ENCODE measurements around the gene BEND7. TPM values are rescaled to one million over a fixed set of nuclear protein-coding genes. Genes with fewer than 3 reads are reported as not detected.

BEND7 gene
- total and polyA plus RNA-seq, 2 of the 13 experiments (the other 11 are each of a cell fraction or from before 2014, with no cell fraction given): 14.1 to 17.1 TPM

DNA sequence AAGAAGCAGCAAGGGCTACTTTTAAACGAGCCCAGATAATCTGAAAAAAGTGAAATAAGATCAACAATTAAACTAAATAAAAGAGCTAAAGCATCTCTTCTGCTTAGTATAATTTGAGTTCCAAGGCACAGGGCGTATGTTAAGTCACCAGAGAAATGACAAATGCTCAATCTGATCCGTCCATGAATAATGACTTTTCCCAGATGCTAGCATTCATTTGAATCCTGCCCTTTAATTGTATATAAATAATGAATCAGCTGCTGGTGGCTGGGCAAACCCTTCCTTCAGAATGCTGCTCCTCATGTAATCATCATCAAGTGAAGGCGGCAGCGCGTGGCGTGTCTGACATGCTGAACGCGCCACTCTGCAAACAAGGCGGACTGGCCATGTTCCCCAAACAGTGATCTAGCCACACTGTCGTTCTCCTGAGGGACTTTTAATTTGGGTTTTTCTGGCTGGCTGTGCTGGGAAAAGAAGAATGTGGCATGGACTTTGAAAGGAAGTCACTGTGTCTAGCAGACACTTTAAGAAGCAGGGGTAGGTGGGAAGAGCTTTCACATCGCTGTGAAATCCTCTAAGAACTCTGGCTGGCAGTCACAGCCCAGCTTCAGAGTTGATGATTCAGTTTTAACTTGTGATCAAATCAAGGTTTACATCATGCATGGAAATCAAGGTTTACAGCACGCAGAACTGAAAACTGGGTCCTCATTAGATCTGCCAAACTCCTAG is 70.7 kb downstream of the BEND7 start (continued):
- TF ChIP-seq, protein P1, sequence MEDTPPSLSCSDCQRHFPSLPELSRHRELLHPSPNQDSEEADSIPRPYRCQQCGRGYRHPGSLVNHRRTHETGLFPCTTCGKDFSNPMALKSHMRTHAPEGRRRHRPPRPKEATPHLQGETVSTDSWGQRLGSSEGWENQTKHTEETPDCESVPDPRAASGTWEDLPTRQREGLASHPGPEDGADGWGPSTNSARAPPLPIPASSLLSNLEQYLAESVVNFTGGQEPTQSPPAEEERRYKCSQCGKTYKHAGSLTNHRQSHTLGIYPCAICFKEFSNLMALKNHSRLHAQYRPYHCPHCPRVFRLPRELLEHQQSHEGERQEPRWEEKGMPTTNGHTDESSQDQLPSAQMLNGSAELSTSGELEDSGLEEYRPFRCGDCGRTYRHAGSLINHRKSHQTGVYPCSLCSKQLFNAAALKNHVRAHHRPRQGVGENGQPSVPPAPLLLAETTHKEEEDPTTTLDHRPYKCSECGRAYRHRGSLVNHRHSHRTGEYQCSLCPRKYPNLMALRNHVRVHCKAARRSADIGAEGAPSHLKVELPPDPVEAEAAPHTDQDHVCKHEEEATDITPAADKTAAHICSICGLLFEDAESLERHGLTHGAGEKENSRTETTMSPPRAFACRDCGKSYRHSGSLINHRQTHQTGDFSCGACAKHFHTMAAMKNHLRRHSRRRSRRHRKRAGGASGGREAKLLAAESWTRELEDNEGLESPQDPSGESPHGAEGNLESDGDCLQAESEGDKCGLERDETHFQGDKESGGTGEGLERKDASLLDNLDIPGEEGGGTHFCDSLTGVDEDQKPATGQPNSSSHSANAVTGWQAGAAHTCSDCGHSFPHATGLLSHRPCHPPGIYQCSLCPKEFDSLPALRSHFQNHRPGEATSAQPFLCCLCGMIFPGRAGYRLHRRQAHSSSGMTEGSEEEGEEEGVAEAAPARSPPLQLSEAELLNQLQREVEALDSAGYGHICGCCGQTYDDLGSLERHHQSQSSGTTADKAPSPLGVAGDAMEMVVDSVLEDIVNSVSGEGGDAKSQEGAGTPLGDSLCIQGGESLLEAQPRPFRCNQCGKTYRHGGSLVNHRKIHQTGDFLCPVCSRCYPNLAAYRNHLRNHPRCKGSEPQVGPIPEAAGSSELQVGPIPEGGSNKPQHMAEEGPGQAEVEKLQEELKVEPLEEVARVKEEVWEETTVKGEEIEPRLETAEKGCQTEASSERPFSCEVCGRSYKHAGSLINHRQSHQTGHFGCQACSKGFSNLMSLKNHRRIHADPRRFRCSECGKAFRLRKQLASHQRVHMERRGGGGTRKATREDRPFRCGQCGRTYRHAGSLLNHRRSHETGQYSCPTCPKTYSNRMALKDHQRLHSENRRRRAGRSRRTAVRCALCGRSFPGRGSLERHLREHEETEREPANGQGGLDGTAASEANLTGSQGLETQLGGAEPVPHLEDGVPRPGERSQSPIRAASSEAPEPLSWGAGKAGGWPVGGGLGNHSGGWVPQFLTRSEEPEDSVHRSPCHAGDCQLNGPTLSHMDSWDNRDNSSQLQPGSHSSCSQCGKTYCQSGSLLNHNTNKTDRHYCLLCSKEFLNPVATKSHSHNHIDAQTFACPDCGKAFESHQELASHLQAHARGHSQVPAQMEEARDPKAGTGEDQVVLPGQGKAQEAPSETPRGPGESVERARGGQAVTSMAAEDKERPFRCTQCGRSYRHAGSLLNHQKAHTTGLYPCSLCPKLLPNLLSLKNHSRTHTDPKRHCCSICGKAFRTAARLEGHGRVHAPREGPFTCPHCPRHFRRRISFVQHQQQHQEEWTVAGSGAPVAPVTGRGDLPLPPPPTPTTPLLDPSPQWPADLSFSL (CRISPR knock-in tag; IDR thresholded peaks at IDR 0.05): no peak
- TF ChIP-seq ZNF549 (CRISPR knock-in tag; IDR thresholded peaks at IDR 0.05): no peak
- no peak for TF ChIP-seq ZKSCAN1 (IDR thresholded peaks at IDR 0.05; ENCODE audit: low read length)
- no peak for TF ChIP-seq ZNF382 (CRISPR knock-in tag; IDR thresholded peaks at IDR 0.05; ENCODE audit: borderline replicate concordance)

DNA sequence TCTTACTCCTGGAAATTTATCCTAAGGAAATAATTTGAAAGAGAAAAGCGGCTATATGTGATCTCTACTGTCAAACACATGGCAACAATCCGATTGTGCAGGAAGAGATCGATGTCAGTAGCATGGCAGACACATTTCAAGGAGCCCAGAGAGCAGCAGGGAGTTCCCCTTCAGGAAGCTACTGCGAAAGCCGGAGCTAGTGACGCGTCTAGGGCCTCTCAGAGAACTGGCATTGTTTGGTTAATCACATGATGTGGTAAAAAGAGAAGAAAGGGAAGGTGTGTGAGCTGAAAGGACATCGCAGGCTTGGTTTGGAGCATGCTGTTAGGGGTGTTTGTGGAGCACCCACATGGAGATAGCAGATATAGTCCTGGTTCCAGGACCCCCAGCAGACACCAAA is 74.9 kb downstream of the BEND7 start:
- 97% methylated on average over 8 of the region's 8 CpGs for WGBS (ENCODE audit: low lambda C conversion rate)
- no peak for DNase-seq (ENCODE audit: low spot score)
- H3K4me1 ChIP-seq (ENCODE audit: insufficient read depth, low read length): no peaks in the 10 kb centered on the region
- H3K27ac ChIP-seq (ENCODE audit: extremely low read length, insufficient read depth, low read length): no peak overlapping the region
- peaks cover 5 to 8% of the 10 kb centered on the region in 2 experiments; a peak in 2 of 5 replicates for H3K36me3 ChIP-seq (replicated peaks in 1 of 2; ENCODE audit: control insufficient read depth in 1 of 2, insufficient read depth in 2 of 2, low read length in 2 of 2)
- H3K79me2 ChIP-seq (ENCODE audit: insufficient read depth, low read length): no peaks in the 10 kb centered on the region
- H3K27me3 ChIP-seq (ENCODE audit: control insufficient read depth in 1 of 2, insufficient read depth in 2 of 2, low read length in 2 of 2): no peaks in the 10 kb centered on the region; a peak in 1 of 5 replicates
- POLR2A ChIA-PET: no interaction called here
- no peak overlapping the region for H2AFZ ChIP-seq (ENCODE audit: low read length)
- intact Hi-C loops (cut with micrococcal nuclease; ENCODE audit: unreplicated experiment): no loop called here
- in situ Hi-C loops (cut with HindIII; ENCODE audit: extremely low pct_ligation_motif_present, low pct_unique_long_range_greater_than_20kb): no loop called here
- H3K4me3 ChIP-seq (replicated peaks in 1 of 3; ENCODE audit: insufficient read depth in 1 of 3, low read depth in 2 of 3, low read length in 3 of 3): no peak overlapping the region
- H3K4me2 ChIP-seq (ENCODE audit: low read depth, low read length): no peak overlapping the region
- H3K9ac ChIP-seq (ENCODE audit: insufficient read depth, low read depth, low read length): no peak overlapping the region
- no peaks in the 10 kb centered on the region for H3K9me3 ChIP-seq (ENCODE audit: low read length)
- no peak for ATAC-seq
- FAIRE-seq: no peak
- CTCF ChIA-PET (ENCODE audit: low intra/inter-chr PET ratio, low total read pairs): no interaction called here
- no peaks in the 10 kb centered on the region for H4K20me1 ChIP-seq (ENCODE audit: insufficient read depth, low read length)
- BruUV-seq (replicated peaks): no TSS peak
- TF ChIP-seq MTF1 (CRISPR knock-in tag; IDR thresholded peaks at IDR 0.05) (no peak), ZNF83 (CRISPR knock-in tag; IDR thresholded peaks at IDR 0.05; ENCODE audit: borderline replicate concordance) (no peak), ZNF776 (CRISPR knock-in tag; IDR thresholded peaks at IDR 0.05) (no peak), NFE2 (CRISPR knock-in tag; IDR thresholded peaks at IDR 0.05) (no peak), ZFP1 (CRISPR knock-in tag; IDR thresholded peaks at IDR 0.05) (no peak), ZNF547 (CRISPR knock-in tag; IDR thresholded peaks at IDR 0.05) (no peak)
- TF ChIP-seq, protein P2, sequence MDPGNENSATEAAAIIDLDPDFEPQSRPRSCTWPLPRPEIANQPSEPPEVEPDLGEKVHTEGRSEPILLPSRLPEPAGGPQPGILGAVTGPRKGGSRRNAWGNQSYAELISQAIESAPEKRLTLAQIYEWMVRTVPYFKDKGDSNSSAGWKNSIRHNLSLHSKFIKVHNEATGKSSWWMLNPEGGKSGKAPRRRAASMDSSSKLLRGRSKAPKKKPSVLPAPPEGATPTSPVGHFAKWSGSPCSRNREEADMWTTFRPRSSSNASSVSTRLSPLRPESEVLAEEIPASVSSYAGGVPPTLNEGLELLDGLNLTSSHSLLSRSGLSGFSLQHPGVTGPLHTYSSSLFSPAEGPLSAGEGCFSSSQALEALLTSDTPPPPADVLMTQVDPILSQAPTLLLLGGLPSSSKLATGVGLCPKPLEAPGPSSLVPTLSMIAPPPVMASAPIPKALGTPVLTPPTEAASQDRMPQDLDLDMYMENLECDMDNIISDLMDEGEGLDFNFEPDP (CRISPR knock-in tag; conservative IDR thresholded peaks at IDR 0.05): no peak

Measured in HepG2 (cell line).